ENCODE results near the gene PLCL2.

The PLCL2 gene

GRCh38 chr3:16982460-16982859, 97.7 kb downstream of the PLCL2 start:
- Mint-ChIP-seq H3K9me3 (no peaks in the 10 kb centered on the region), H3K4me1 (peaks cover 11% of the 10 kb centered on the region), H3K4me3 (no peak overlapping the region), H3K36me3 (no peaks in the 10 kb centered on the region), H3K27ac (no peak overlapping the region)
- no peak for DNase-seq (ENCODE audit: low spot score in 2 of 2)
- ATAC-seq: no peak

DNA sequence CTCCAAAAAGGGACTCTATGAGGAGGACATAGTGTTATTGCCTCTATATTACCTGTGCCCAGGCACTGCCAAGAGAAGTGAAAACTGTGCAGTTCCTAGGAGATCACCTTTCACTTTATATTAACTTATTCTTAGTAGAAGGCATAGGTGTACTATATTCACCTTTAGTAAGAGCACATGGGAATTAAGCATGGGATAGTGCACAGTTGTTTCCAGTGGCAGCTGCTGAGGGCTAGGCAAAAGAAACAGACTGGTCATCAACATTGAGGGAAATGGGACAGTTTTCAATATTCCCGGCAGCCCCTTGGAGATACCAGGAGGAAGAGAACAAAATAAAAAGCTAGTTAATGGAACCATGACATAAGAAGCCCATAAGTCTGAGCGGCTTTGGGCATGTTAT, 100.9 kb downstream of the PLCL2 start:
- Mint-ChIP-seq H3K9me3 (no peaks in the 10 kb centered on the region), H3K4me3 (no peak overlapping the region), H3K4me1 (peaks cover 11% of the 10 kb centered on the region), H3K36me3 (no peaks in the 10 kb centered on the region), H3K27ac (no peak overlapping the region)
- no peak for DNase-seq (ENCODE audit: low spot score in 2 of 2)
- no peak for ATAC-seq

DNA sequence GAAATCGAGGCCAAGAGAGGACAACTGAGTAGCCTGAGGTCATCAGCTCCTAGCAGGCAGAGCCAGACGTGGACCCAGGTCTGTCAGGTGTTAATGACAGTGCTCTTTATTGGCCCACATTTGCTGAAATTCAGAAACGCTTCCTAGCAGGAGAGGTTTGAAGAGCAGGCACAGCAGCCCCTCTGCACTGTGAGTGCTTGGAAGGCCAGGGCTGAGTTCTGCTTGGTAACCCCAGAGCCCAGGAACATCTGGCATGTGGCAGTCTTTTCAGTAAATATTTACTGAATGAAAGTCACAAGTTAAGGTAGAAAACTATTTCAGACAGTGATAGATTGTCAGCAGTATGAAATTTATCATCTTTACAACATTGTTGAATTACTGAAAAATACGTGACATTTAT, 102.4 kb downstream of the PLCL2 start:
- no peak for DNase-seq (ENCODE audit: low spot score in 2 of 2)
- no peaks in the 10 kb centered on the region for H3K36me3 Mint-ChIP-seq
- no peak for ATAC-seq
- peaks cover 20% of the 10 kb centered on the region for H3K4me1 Mint-ChIP-seq
- H3K9me3 Mint-ChIP-seq: no peaks in the 10 kb centered on the region
- no peak overlapping the region for H3K27ac Mint-ChIP-seq
- no peak overlapping the region for H3K4me3 Mint-ChIP-seq

- Mint-ChIP-seq H3K4me3 (no peak overlapping the region), H3K4me1 (peaks cover 43% of the 10 kb centered on the region), H3K27ac (no peak overlapping the region), H3K36me3 (no peaks in the 10 kb centered on the region), H3K9me3 (no peaks in the 10 kb centered on the region)
- no peak for ATAC-seq
- DNase-seq (ENCODE audit: low spot score in 2 of 2): no peak
These were observed 105.4 kb downstream of the PLCL2 start for GRCh38 chr3:16990163-16990562.

GRCh38 chr3:16992198-16992597, 107.4 kb downstream of the PLCL2 start:
- no peak overlapping the region for H3K4me3 Mint-ChIP-seq
- ATAC-seq (peak; percentile 21), DNase-seq (ENCODE audit: low spot score in 2 of 2) (no peak)
- no peaks in the 10 kb centered on the region for H3K36me3 Mint-ChIP-seq
- H3K4me1 Mint-ChIP-seq: peaks cover 63% of the 10 kb centered on the region
- H3K27ac Mint-ChIP-seq: no peak overlapping the region
- H3K9me3 Mint-ChIP-seq: no peaks in the 10 kb centered on the region

GRCh38 chr3:16993227-16993626, 108.5 kb downstream of the PLCL2 start:
- ATAC-seq (no peak), DNase-seq (ENCODE audit: low spot score in 2 of 2) (no peak)
- H3K36me3 Mint-ChIP-seq: no peaks in the 10 kb centered on the region
- H3K9me3 Mint-ChIP-seq: no peaks in the 10 kb centered on the region
- peaks cover 63% of the 10 kb centered on the region for H3K4me1 Mint-ChIP-seq
- H3K4me3 Mint-ChIP-seq: no peak overlapping the region
- H3K27ac Mint-ChIP-seq: no peak overlapping the region

DNA sequence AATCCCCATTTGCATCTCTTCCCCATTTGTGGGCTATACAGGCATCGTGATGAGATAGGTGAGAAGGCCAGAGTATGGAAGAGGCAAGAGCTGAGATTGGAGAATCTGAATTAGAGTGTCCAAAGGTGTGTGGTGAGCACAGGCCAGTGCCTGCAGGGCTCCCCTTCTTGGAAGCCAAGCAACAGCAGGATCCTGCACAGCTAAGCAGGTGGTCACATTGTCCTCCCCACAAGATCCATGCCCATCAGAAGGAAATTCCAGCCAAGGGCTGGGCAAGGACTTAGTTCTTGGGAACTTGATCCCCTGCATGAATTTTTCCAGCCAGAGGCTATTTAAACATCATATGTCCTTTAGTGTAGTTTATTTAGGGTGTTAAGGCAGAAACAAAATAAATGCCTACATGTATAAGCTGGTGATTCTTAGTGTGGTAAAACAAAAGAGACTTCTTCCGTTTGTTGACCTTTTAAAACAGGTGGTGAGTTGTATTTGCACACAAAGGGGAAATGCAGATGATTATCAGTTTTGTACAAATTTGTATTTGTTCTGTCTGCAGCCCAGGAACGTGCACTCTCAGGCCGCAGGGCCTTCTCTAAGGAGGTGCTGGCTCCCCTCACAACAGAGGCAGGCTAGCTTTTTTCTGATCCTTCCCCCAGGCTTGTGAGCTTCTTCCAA, 110.2 kb downstream of the PLCL2 start:
- no peaks in the 10 kb centered on the region for H3K9me3 Mint-ChIP-seq
- H3K4me1 Mint-ChIP-seq: peaks cover 70% of the 10 kb centered on the region
- no peak for DNase-seq (ENCODE audit: low spot score in 2 of 2)
- ATAC-seq: peak; percentile 45
- H3K36me3 Mint-ChIP-seq: no peaks in the 10 kb centered on the region
- peak overlapping the region; percentile 8 for H3K4me3 Mint-ChIP-seq
- peak overlapping the region; percentile 73 for H3K27ac Mint-ChIP-seq

- Mint-ChIP-seq H3K9me3 (no peaks in the 10 kb centered on the region), H3K27ac (peak overlapping the region; percentile 79), H3K4me1 (peaks cover 64% of the 10 kb centered on the region), H3K4me3 (peak overlapping the region; percentile 11), H3K36me3 (no peaks in the 10 kb centered on the region)
- ATAC-seq (no peak), DNase-seq (ENCODE audit: low spot score in 2 of 2) (no peak)
These were observed 110.8 kb downstream of the PLCL2 start for GRCh38 chr3:16995601-16996000.

GRCh38 chr3:16998236-16998923, 113.6 kb downstream of the PLCL2 start:
- Mint-ChIP-seq H3K36me3 (no peaks in the 10 kb centered on the region), H3K9me3 (peaks cover 3% of the 10 kb centered on the region), H3K27ac (no peak overlapping the region), H3K4me1 (peaks cover 53% of the 10 kb centered on the region), H3K4me3 (no peak overlapping the region)
- DNase-seq (ENCODE audit: low spot score in 2 of 2) (no peak), ATAC-seq (no peak)

DNA sequence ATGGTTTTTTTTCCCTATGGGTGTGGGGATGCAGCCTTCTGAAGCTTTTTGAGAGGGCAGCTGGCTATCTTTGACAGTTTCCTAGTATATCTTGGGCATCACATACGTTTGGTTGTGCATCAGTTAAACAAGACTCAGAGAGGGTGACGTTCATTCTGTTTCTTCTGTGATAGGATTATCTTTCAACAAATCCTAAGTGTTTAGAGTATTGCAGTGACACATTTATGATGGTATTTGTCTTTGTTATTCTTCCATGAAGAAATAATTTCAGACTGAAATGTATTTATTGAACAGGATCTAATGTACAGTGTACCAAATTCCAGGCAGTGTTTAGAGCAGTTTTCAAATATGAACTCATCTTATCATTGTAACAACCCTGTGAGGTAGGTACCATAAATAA, 114.4 kb downstream of the PLCL2 start:
- ATAC-seq (no peak), DNase-seq (ENCODE audit: low spot score in 2 of 2) (no peak)
- Mint-ChIP-seq H3K9me3 (peaks cover 3% of the 10 kb centered on the region), H3K4me1 (peaks cover 58% of the 10 kb centered on the region), H3K4me3 (no peak overlapping the region), H3K27ac (no peak overlapping the region), H3K36me3 (no peaks in the 10 kb centered on the region)

DNA sequence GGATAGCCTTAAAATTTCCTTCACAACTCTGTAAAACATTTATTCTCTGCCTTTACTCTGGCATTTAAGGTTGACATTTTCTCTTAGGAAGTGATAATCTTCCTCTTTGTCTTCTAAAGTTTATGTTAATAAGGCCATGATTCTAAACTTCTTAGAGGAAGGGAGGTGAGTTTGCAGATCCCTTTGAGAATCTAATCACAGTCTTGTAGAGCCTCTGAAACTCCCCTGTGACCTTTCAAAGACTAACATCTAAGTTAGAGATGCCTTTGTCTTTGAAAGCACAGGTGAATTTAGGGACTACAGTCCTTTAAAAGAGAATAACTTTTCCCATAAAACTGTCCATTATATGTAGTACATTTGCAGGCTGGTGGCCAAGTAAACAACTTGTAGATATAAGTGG, 115.1 kb downstream of the PLCL2 start:
- Mint-ChIP-seq H3K9me3 (peaks cover 3% of the 10 kb centered on the region), H3K36me3 (no peaks in the 10 kb centered on the region), H3K4me3 (no peak overlapping the region), H3K4me1 (peaks cover 60% of the 10 kb centered on the region), H3K27ac (no peak overlapping the region)
- no peak for ATAC-seq
- DNase-seq (ENCODE audit: low spot score in 2 of 2): no peak

DNA sequence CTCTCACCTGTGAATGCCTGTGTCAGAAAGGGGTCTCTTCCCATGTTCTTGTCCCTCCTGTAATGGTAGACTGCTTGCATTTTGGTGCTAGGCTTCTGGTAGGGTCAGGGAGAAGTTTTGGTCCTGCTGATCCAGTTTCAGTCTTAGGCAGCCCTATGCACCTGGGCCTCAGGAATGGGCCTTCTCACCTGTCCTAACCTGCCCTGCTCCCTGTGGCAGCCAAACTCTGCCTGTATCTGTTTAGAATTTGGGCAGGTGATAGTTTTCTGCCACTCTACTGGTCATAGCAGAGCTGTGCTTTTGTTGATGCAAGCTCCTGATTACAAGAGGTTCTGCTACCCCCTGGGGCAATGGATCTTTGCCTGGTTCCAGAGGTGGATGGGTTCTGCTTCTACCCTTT, 118.7 kb downstream of the PLCL2 start:
- ATAC-seq (no peak), DNase-seq (ENCODE audit: low spot score in 2 of 2) (no peak)
- Mint-ChIP-seq H3K4me3 (no peak overlapping the region), H3K9me3 (peaks cover 3% of the 10 kb centered on the region), H3K4me1 (peaks cover 54% of the 10 kb centered on the region), H3K27ac (no peak overlapping the region), H3K36me3 (no peaks in the 10 kb centered on the region)

- peaks cover 16% of the 10 kb centered on the region for H3K36me3 Mint-ChIP-seq
- H3K4me3 Mint-ChIP-seq: no peak overlapping the region
- peaks cover 1% of the 10 kb centered on the region for H3K9me3 Mint-ChIP-seq
- peaks cover 42% of the 10 kb centered on the region for H3K4me1 Mint-ChIP-seq
- no peak for DNase-seq (ENCODE audit: low spot score in 2 of 2)
- peak overlapping the region; percentile 49 for H3K27ac Mint-ChIP-seq
- ATAC-seq: peak; percentile 58
These were observed 121.5 kb downstream of the PLCL2 start for GRCh38 chr3:17006132-17006852.

- peaks cover 42% of the 10 kb centered on the region for H3K4me1 Mint-ChIP-seq
- H3K27ac Mint-ChIP-seq: no peak overlapping the region
- H3K4me3 Mint-ChIP-seq: no peak overlapping the region
These were observed 122.5 kb downstream of the PLCL2 start for GRCh38 chr3:17007284-17007683.

DNA sequence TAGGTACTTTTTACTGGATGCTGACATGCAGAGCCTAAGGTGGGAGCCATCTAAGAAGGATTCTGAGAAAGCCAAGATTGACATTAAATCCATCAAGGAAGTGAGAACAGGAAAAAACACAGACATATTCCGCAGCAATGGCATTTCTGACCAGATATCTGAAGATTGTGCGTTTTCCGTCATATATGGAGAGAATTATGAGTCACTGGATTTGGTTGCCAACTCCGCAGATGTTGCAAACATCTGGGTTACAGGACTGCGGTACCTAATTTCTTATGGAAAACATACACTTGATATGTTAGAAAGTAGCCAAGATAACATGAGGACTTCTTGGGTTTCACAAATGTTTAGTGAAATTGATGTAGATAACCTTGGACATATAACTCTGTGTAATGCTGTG, 125.1 kb downstream of the PLCL2 start:
- Mint-ChIP-seq H3K27ac (no peak overlapping the region), H3K4me3 (no peak overlapping the region), H3K36me3 (peaks cover 28% of the 10 kb centered on the region), H3K4me1 (peaks cover 36% of the 10 kb centered on the region), H3K9me3 (no peaks in the 10 kb centered on the region)
- DNase-seq (ENCODE audit: low spot score in 2 of 2) (no peak), ATAC-seq (no peak)

More at GRCh38 chr3:17007284-17007683, 122.5 kb downstream of the PLCL2 start:
- H3K36me3 Mint-ChIP-seq: peaks cover 22% of the 10 kb centered on the region
- DNase-seq (ENCODE audit: low spot score in 2 of 2): no peak
- no peaks in the 10 kb centered on the region for H3K9me3 Mint-ChIP-seq
- no peak for ATAC-seq
